HG02798 (cell line): ENCODE data around the gene RNF144A.

Source experiments
- ATAC-seq: cut with Tn5 transposase; IDR thresholded peaks from one replicate; pipeline ENCODE4 v1.9.1; 2021; ENCODE audit warnings: mild to moderate bottlenecking; ENCODE audit not compliant: unreplicated experiment, poor library complexity

Gene RNF144A

GRCh38 chr2:7016601-7017211, 99.5 kb downstream of the RNF144A start:
- no peak for ATAC-seq

- no peak for ATAC-seq
These were observed 100.6 kb downstream of the RNF144A start for GRCh38 chr2:7017671-7018281.

GRCh38 chr2:7018282-7018701, 101.1 kb downstream of the RNF144A start:
- ATAC-seq: no peak

- ATAC-seq: no peak
These were observed 101.6 kb downstream of the RNF144A start for GRCh38 chr2:7018767-7019166.

- no peak for ATAC-seq
These were observed 102.0 kb downstream of the RNF144A start for GRCh38 chr2:7019191-7019590.

- ATAC-seq: no peak
These were observed 102.8 kb downstream of the RNF144A start for GRCh38 chr2:7020059-7020458.

- ATAC-seq: no peak
These were observed 103.3 kb downstream of the RNF144A start for GRCh38 chr2:7020468-7020867.

- ATAC-seq: no peak
These were observed 103.8 kb downstream of the RNF144A start for GRCh38 chr2:7020939-7021470.

GRCh38 chr2:7022492-7023385, 105.5 kb downstream of the RNF144A start:
- ATAC-seq: no peak

GRCh38 chr2:7023542-7023941, 106.3 kb downstream of the RNF144A start:
- ATAC-seq: no peak

- ATAC-seq: no peak
These were observed 107.0 kb downstream of the RNF144A start for GRCh38 chr2:7024261-7024660.

- ATAC-seq: no peak
These were observed 107.9 kb downstream of the RNF144A start for GRCh38 chr2:7025082-7025481.

- no peak for ATAC-seq
These were observed 109.5 kb downstream of the RNF144A start for GRCh38 chr2:7026742-7027141.

- no peak for ATAC-seq
These were observed 110.2 kb downstream of the RNF144A start for GRCh38 chr2:7027411-7027810.

GRCh38 chr2:7027956-7028655, 110.9 kb downstream of the RNF144A start:
- ATAC-seq: no peak

- ATAC-seq: no peak
These were observed 111.6 kb downstream of the RNF144A start for GRCh38 chr2:7028846-7029245.

GRCh38 chr2:7029291-7030059, 112.3 kb downstream of the RNF144A start:
- no peak for ATAC-seq

GRCh38 chr2:7030810-7031209, 113.6 kb downstream of the RNF144A start:
- ATAC-seq: no peak

GRCh38 chr2:7031547-7032245, 114.5 kb downstream of the RNF144A start:
- ATAC-seq: no peak
